GM20000 (cell line): Measurements from ENCODE around the gene SCNN1B.

Source experiments
- DNase-seq: peaks from one replicate; pipeline ENCODE4 v3.0.0; 2012; ENCODE audit warnings: low spot score
- TF ChIP-seq, protein P1 (sequence below): IDR thresholded peaks from 2 replicates; pipeline ENCODE4 v1.5.1; 2012; ENCODE audit warnings: mild to moderate bottlenecking, control low read depth; ENCODE audit errors: extremely low read depth, missing control alignments

The SCNN1B gene

GRCh38 chr16:23348579-23349469 is 46.7 kb downstream of the SCNN1B start:
- TF ChIP-seq, protein P1, sequence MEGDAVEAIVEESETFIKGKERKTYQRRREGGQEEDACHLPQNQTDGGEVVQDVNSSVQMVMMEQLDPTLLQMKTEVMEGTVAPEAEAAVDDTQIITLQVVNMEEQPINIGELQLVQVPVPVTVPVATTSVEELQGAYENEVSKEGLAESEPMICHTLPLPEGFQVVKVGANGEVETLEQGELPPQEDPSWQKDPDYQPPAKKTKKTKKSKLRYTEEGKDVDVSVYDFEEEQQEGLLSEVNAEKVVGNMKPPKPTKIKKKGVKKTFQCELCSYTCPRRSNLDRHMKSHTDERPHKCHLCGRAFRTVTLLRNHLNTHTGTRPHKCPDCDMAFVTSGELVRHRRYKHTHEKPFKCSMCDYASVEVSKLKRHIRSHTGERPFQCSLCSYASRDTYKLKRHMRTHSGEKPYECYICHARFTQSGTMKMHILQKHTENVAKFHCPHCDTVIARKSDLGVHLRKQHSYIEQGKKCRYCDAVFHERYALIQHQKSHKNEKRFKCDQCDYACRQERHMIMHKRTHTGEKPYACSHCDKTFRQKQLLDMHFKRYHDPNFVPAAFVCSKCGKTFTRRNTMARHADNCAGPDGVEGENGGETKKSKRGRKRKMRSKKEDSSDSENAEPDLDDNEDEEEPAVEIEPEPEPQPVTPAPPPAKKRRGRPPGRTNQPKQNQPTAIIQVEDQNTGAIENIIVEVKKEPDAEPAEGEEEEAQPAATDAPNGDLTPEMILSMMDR: no peak
- no peak for DNase-seq

- no peak for DNase-seq
- TF ChIP-seq, protein P1: no peak
Measured at GRCh38 chr16:23351360-23351759, 49.3 kb downstream of the SCNN1B start.

DNA sequence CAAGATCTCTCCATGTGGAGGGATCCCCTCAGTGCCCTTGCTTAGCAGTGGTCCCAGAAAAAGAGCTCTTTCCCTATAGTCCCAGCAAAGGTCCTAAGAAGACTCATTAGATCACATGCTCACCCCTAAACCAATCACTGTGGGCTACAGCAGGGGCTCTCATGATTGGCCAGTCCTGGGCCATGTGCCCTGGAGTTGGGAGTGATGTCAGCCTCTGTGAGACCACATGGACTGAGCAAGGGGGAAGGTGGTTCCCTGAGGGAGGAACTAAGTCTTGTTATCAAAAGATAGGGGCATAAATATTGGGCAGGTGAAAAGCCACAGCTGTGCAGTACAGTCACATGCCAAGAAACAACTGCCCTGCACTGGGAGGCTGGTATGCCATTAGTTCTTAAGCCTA is 51.3 kb downstream of the SCNN1B start:
- TF ChIP-seq, protein P1: no peak
- DNase-seq: no peak

GRCh38 chr16:23354246-23354645 is 52.1 kb downstream of the SCNN1B start:
- no peak for DNase-seq
- TF ChIP-seq, protein P1: no peak

GRCh38 chr16:23355106-23355670 is 53.1 kb downstream of the SCNN1B start:
- TF ChIP-seq, protein P1: no peak
- DNase-seq: no peak

DNA sequence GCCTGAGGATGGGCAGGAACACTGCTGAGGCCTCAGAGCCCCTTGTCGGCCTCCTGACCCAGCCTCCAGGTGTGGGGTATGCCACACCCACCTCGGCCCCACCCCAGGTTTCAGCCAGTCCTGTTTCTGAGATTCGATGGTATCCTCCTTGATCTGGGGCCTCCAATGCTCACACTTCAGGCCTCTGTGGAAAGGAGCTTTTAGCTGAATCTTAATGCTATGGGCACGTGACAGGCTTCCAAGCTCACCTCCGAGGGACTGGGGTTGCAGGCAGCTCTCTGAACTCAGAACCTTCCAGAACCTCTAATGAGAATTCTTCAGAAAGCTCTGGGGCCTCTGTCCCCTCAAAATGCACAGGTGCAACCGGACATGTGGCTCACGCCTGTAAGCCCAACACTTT is 54.8 kb downstream of the SCNN1B start:
- TF ChIP-seq, protein P1: no peak
- DNase-seq: no peak

- no peak for DNase-seq
- TF ChIP-seq, protein P1: no peak
Measured at GRCh38 chr16:23357761-23358290, 55.7 kb downstream of the SCNN1B start.
